ENCODE data around the gene CELF2. TPM values are rescaled to one million over a fixed set of nuclear protein-coding genes. Genes with fewer than 3 reads are reported as not detected.

The CELF2 gene
- total and polyA plus RNA-seq, 4 donors, result 43.3 to 65.6 (median 50.1) TPM

DNA sequence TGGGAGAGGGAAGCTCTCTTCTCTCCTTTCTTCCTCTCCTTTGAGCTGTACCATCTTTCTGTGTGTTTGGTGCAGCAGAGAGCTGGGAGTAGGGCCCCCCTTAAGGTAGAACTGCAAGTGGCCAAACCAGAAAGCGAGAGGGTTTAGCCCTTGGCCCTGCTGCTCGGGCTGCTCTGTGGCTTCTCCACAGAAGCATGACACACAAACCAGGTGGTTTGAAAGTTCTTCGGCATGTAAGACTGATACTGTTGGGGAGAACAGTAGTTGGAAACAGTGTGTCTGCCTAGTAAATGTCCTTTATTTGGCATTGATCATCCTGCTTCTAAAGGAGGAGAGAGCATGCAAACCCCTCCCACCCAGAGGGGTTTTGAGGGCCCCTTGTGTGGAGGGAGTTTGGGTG is 277.8 kb downstream of the CELF2 start:
- Histone ChIP-seq H3K36me3 (ENCODE audit: control insufficient read depth, insufficient read depth, low read length) (peaks cover 45% of the 10 kb centered on the region), H3K9me3 (ENCODE audit: control insufficient read depth, insufficient read depth, low read length) (no peaks in the 10 kb centered on the region), H3K27ac (ENCODE audit: low read depth, low read length) (no peak overlapping the region), H3K4me3 (ENCODE audit: low read depth, low read length) (no peak overlapping the region), H3K27me3 (ENCODE audit: control insufficient read depth, insufficient read depth, low read length) (no peaks in the 10 kb centered on the region), H3K4me1 (ENCODE audit: control insufficient read depth, insufficient read depth, low read length) (peaks cover 12% of the 10 kb centered on the region)
- no peak for DNase-seq (ENCODE audit: low read depth in 4 of 6, low spot score in 6 of 6)
- 91% methylated on average over 2 of the region's 3 CpGs for WGBS (ENCODE audit: insufficient coverage)

DNA sequence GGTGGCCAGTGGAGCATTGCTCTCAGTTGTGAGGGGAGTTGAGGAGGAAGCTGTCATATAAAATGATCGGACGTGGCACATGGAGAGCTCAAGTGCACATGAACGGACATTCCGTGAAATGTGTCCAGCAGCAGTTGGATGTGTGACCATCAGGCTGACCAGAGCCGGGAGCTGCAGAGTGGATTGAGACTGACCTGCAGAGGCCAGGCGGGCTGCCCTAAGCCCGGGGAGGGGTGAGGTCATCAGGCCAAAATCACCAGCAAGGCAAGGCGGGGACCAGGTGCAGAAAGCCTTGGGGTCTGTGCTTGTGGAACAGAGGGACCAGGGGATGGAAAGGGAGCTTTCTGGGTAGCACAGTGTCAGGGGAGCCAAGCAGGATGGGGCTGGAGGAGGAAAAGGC is 279.5 kb downstream of the CELF2 start:
- no peaks in the 10 kb centered on the region for H3K9me3 ChIP-seq (ENCODE audit: control insufficient read depth, insufficient read depth, low read length)
- no peak overlapping the region for H3K4me3 ChIP-seq (ENCODE audit: low read depth, low read length)
- H3K4me1 ChIP-seq (ENCODE audit: control insufficient read depth, insufficient read depth, low read length), result peaks cover 19% of the 10 kb centered on the region
- no peak overlapping the region for H3K27ac ChIP-seq (ENCODE audit: low read depth, low read length)
- peaks cover 52% of the 10 kb centered on the region for H3K36me3 ChIP-seq (ENCODE audit: control insufficient read depth, insufficient read depth, low read length)
- WGBS (ENCODE audit: insufficient coverage), result 92% methylated on average over 8 of the region's 8 CpGs
- H3K27me3 ChIP-seq (ENCODE audit: control insufficient read depth, insufficient read depth, low read length), result no peaks in the 10 kb centered on the region
- DNase-seq (ENCODE audit: low read depth in 4 of 6, low spot score in 6 of 6), result no peak

DNA sequence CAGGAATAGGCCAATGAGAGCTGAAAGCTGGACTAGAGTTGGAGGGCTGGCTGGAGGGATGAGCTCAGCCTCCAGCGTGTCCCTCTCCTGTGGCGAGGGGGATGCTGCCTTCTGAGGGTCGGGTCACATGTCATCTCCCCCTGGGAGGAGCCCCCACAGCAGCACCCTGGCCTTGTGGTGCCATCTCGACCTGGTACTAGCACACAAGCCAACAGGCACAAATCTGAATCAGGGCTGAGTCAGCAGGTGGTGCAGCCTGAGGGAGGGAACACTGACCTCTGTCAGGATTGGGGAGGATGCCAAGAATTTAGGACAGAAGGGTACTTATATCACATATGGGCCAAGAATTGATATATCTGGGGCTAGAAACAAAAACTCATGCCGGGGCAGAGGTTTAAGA is 280.4 kb downstream of the CELF2 start:
- WGBS (ENCODE audit: insufficient coverage), result 86% methylated on average over 4 of the region's 5 CpGs
- H3K36me3 ChIP-seq (ENCODE audit: control insufficient read depth, insufficient read depth, low read length), result peaks cover 47% of the 10 kb centered on the region
- no peak overlapping the region for H3K4me3 ChIP-seq (ENCODE audit: low read depth, low read length)
- H3K27ac ChIP-seq (ENCODE audit: low read depth, low read length), result no peak overlapping the region
- no peaks in the 10 kb centered on the region for H3K9me3 ChIP-seq (ENCODE audit: control insufficient read depth, insufficient read depth, low read length)
- H3K4me1 ChIP-seq (ENCODE audit: control insufficient read depth, insufficient read depth, low read length), result peaks cover 27% of the 10 kb centered on the region
- no peak for DNase-seq (ENCODE audit: low read depth in 4 of 6, low spot score in 6 of 6)
- H3K27me3 ChIP-seq (ENCODE audit: control insufficient read depth, insufficient read depth, low read length), result no peaks in the 10 kb centered on the region

GRCh38 chr10:11299125-11299524 is 281.5 kb downstream of the CELF2 start:
- H3K4me3 ChIP-seq (ENCODE audit: low read depth, low read length), result no peak overlapping the region
- no peak for DNase-seq (ENCODE audit: low read depth in 4 of 6, low spot score in 6 of 6)
- 92% methylated on average over 11 of the region's 11 CpGs for WGBS (ENCODE audit: insufficient coverage)
- H3K36me3 ChIP-seq (ENCODE audit: control insufficient read depth, insufficient read depth, low read length), result peaks cover 45% of the 10 kb centered on the region
- H3K4me1 ChIP-seq (ENCODE audit: control insufficient read depth, insufficient read depth, low read length), result peaks cover 27% of the 10 kb centered on the region
- no peaks in the 10 kb centered on the region for H3K9me3 ChIP-seq (ENCODE audit: control insufficient read depth, insufficient read depth, low read length)
- no peak overlapping the region for H3K27ac ChIP-seq (ENCODE audit: low read depth, low read length)
- H3K27me3 ChIP-seq (ENCODE audit: control insufficient read depth, insufficient read depth, low read length), result no peaks in the 10 kb centered on the region

GRCh38 chr10:11300026-11300425 is 282.4 kb downstream of the CELF2 start:
- Histone ChIP-seq H3K36me3 (ENCODE audit: control insufficient read depth, insufficient read depth, low read length) (peaks cover 50% of the 10 kb centered on the region), H3K27me3 (ENCODE audit: control insufficient read depth, insufficient read depth, low read length) (no peaks in the 10 kb centered on the region), H3K4me3 (ENCODE audit: low read depth, low read length) (no peak overlapping the region), H3K4me1 (ENCODE audit: control insufficient read depth, insufficient read depth, low read length) (peaks cover 27% of the 10 kb centered on the region), H3K9me3 (ENCODE audit: control insufficient read depth, insufficient read depth, low read length) (no peaks in the 10 kb centered on the region), H3K27ac (ENCODE audit: low read depth, low read length) (no peak overlapping the region)
- no peak for DNase-seq (ENCODE audit: low read depth in 4 of 6, low spot score in 6 of 6)
- 84% methylated on average over 8 of the region's 8 CpGs for WGBS (ENCODE audit: insufficient coverage)

GRCh38 chr10:11300563-11300962 is 282.9 kb downstream of the CELF2 start:
- peaks cover 51% of the 10 kb centered on the region for H3K36me3 ChIP-seq (ENCODE audit: control insufficient read depth, insufficient read depth, low read length)
- no peak overlapping the region for H3K27ac ChIP-seq (ENCODE audit: low read depth, low read length)
- 55% methylated on average over 2 of the region's 14 CpGs for WGBS (ENCODE audit: insufficient coverage)
- no peaks in the 10 kb centered on the region for H3K9me3 ChIP-seq (ENCODE audit: control insufficient read depth, insufficient read depth, low read length)
- no peaks in the 10 kb centered on the region for H3K27me3 ChIP-seq (ENCODE audit: control insufficient read depth, insufficient read depth, low read length)
- DNase-seq (ENCODE audit: low read depth in 4 of 6, low spot score in 6 of 6), result no peak
- peaks cover 27% of the 10 kb centered on the region for H3K4me1 ChIP-seq (ENCODE audit: control insufficient read depth, insufficient read depth, low read length)
- H3K4me3 ChIP-seq (ENCODE audit: low read depth, low read length), result no peak overlapping the region

GRCh38 chr10:11301571-11302111 is 284.0 kb downstream of the CELF2 start:
- H3K36me3 ChIP-seq (ENCODE audit: control insufficient read depth, insufficient read depth, low read length), result peaks cover 54% of the 10 kb centered on the region
- no peak overlapping the region for H3K27ac ChIP-seq (ENCODE audit: low read depth, low read length)
- peak in 1 of 6 donors; percentile 27 for DNase-seq (ENCODE audit: low read depth in 4 of 6, low spot score in 6 of 6)

DNA sequence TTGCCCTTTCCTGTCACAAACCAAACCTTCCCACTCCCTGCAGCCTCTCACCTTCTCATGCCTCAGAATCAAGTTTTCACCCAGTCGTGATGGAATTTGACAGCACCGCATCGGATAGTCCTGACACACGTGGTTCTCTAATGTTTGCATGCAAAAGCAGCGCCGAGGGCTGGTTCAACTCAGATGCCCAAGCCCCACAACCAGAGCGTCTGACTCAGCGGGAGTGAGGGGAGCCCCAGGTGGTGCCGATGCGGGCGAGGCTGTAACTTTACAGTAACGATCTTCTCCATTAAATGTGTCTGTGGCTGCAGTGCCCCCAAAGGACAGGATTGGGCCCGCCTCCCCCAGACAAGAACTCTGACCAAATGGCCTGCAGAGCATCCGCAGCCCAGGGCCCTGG is 284.5 kb downstream of the CELF2 start:
- Histone ChIP-seq H3K4me1 (ENCODE audit: control insufficient read depth, insufficient read depth, low read length) (peaks cover 27% of the 10 kb centered on the region), H3K36me3 (ENCODE audit: control insufficient read depth, insufficient read depth, low read length) (peaks cover 57% of the 10 kb centered on the region), H3K27ac (ENCODE audit: low read depth, low read length) (no peak overlapping the region), H3K4me3 (ENCODE audit: low read depth, low read length) (no peak overlapping the region), H3K9me3 (ENCODE audit: control insufficient read depth, insufficient read depth, low read length) (no peaks in the 10 kb centered on the region), H3K27me3 (ENCODE audit: control insufficient read depth, insufficient read depth, low read length) (no peaks in the 10 kb centered on the region)
- 65% methylated on average over 14 of the region's 14 CpGs for WGBS (ENCODE audit: insufficient coverage)
- peak in 1 of 6 donors; percentile 37 for DNase-seq (ENCODE audit: low read depth in 4 of 6, low spot score in 6 of 6)

More at GRCh38 chr10:11301571-11302111, 284.0 kb downstream of the CELF2 start:
- 90% methylated on average over 16 of the region's 22 CpGs for WGBS (ENCODE audit: insufficient coverage)
- peaks cover 27% of the 10 kb centered on the region for H3K4me1 ChIP-seq (ENCODE audit: control insufficient read depth, insufficient read depth, low read length)
- no peak overlapping the region for H3K4me3 ChIP-seq (ENCODE audit: low read depth, low read length)
- H3K9me3 ChIP-seq (ENCODE audit: control insufficient read depth, insufficient read depth, low read length), result no peaks in the 10 kb centered on the region
- H3K27me3 ChIP-seq (ENCODE audit: control insufficient read depth, insufficient read depth, low read length), result no peaks in the 10 kb centered on the region

GRCh38 chr10:11303361-11304170 is 285.9 kb downstream of the CELF2 start:
- WGBS (ENCODE audit: insufficient coverage), result 77% methylated on average over 9 of the region's 14 CpGs
- Histone ChIP-seq H3K4me3 (ENCODE audit: low read depth, low read length) (no peak overlapping the region), H3K27ac (ENCODE audit: low read depth, low read length) (no peak overlapping the region), H3K9me3 (ENCODE audit: control insufficient read depth, insufficient read depth, low read length) (peaks cover 5% of the 10 kb centered on the region), H3K4me1 (ENCODE audit: control insufficient read depth, insufficient read depth, low read length) (peaks cover 19% of the 10 kb centered on the region), H3K36me3 (ENCODE audit: control insufficient read depth, insufficient read depth, low read length) (peaks cover 51% of the 10 kb centered on the region), H3K27me3 (ENCODE audit: control insufficient read depth, insufficient read depth, low read length) (no peaks in the 10 kb centered on the region)
- DNase-seq (ENCODE audit: low read depth in 4 of 6, low spot score in 6 of 6), result peak in 2 of 6 donors; percentile 43 to 69

All from spinal cord (tissue), 10 donors.